Stimulated activated CD4-positive, alpha-beta T cell treated with anti-CD3 and anti-CD28 coated beads, Interleukin-15, amount 100 ng/mL, for 24 hours (primary cell): ENCODE results near the gene PCDH1.
A peak's percentile ranks its signal among the peaks of the same experiment; 100 is the strongest.

Experiments
- DNase-seq: peaks from one replicate; pipeline ENCODE4 v3.0.0-alpha.2; 2020

PCDH1 gene

GRCh38 chr5:141852448-141852847, 25.8 kb downstream of the PCDH1 start:
- no peak for DNase-seq

DNA sequence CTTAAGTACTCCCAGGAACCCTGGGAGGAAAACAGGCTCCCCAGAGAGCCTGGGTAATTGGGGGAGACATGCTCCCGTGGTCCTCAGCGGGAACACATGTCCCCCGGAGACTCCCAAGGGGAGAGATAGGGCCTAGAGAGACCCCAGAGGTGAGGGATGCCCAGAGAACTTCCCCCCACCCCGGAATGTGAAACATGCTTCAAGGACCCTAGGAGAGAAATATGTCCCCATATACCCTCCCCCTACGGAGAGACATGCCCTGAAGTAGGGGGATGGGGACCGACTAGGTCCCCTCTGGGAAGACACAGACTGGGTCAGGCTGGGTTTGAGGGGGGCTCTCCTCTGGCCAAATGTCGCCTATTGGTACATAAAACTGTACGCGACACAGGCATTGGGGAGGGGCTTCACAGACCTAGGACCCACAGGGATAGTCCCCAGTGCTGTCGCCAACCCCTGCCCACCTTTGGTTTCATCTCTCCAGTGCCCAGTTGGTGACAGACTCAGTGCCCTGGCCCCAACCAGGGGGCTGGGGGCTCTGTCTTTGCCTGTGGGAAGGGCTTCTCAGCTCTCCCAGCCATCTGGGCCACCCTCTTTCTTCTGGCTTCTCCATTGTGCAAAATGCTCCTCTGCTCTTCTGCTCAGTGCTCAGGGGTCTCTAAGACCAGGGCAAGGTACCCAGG, 26.9 kb downstream of the PCDH1 start:
- DNase-seq, result no peak

- no peak for DNase-seq
Observed at GRCh38 chr5:141850786-141851185, 27.4 kb downstream of the PCDH1 start.

DNA sequence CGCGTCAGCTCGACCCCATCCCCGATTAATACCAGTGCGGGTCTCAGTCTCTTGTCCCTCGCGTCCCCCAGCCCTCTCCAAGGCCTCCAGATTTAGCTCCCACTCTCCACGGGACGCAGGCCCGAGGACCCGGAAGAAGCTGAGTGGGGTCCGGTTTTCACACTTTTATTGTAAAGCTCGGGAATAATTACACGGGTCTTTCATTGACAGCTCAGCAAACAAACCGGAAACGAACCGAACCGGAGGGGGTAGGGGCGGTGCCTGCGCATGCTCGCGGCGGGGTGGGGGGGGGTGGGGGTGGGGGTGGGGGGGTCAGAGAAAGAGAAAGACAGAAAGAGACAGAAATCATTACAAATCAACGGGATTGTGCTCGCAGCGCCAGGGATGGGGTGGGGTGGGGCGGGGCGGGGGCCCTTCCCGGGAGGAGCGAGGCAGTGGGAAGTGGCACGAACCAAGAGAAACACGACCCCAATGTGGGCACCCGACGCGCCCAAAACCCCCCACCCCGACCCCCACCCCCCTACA, 27.9 kb downstream of the PCDH1 start:
- DNase-seq, result peak; percentile 47

- DNase-seq, result peak; percentile 84
Observed at GRCh38 chr5:141849415-141850243, 28.6 kb downstream of the PCDH1 start.

DNA sequence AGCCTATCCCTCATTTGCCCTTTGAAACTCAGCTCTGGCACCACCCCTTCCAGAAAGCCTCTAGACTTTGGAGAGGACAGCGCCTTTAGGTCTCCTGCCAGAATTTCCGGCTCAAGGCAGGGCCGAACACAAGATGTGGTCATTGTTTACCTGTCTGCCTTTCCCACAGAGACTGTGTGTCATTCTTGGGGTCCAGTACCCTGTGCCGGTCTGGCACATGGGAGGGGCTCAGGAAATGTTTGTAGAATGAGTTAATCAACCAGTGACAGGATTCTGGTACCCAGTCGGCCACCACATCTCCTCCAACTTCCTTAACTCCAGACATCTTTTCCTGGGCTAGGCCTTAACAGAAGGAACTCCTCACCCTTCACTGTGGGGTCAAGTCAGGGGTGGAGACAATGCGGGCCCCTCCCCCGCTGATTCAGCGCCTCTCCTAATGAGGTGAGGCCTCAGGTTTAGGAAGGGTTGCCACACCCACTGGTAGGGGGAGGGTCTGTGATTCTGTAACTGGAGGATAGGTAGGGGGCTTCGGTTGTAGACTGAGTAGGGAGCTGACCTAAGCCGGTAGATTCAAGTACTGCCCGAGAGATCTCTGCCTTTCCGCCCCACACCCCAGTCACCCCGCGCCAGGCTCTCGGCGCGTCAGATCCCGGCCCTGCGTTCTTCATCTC, 29.3 kb downstream of the PCDH1 start:
- peak; percentile 67 for DNase-seq

DNA sequence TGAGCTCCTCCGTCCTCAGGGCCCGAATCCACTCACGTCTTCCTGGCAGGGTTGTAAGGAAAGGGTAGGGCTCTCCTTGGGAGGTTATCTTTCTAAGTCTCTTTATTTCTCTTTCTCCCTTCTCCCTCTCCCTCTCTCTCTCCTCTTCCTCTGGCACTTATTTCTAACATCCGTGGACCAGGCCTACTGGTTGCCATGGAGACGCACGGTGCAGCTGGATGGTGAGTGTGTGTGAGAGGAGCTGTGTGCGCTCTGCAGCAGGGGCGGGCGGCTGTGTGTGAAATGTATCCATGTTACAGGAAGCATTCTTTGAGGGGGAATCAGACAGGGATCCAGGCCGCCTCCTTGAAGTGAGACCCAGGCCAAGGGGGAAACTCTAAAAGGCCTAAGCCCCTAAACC, 32.2 kb downstream of the PCDH1 start:
- DNase-seq, result peak; percentile 23

DNA sequence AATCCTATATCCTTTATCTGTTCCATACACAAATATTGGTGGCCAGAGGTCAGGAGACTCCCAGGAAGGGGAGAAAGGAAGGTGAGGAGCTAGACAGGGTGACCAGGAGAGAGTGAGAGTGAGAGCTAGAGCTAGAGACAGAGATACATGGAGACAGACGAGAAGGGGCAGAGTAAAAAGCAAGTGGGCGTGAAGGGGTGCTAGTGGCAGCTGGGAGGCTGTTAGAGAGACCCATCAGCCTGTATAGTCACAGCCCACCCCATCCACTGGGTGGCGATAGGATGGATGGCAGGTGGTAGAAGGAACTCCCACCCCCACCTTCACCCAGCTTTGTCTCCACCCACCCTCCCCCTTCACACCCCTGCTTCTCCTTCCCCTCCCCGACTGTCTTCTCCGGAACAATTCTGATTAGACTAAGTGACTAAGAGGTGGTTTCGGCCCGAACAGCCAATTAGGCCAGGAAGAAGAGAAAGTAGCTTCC, 32.8 kb downstream of the PCDH1 start:
- peak; percentile 34 for DNase-seq

GRCh38 chr5:141844414-141845097, 33.7 kb downstream of the PCDH1 start:
- no peak for DNase-seq

- DNase-seq, result no peak
Observed at GRCh38 chr5:141843156-141843927, 34.9 kb downstream of the PCDH1 start.

DNA sequence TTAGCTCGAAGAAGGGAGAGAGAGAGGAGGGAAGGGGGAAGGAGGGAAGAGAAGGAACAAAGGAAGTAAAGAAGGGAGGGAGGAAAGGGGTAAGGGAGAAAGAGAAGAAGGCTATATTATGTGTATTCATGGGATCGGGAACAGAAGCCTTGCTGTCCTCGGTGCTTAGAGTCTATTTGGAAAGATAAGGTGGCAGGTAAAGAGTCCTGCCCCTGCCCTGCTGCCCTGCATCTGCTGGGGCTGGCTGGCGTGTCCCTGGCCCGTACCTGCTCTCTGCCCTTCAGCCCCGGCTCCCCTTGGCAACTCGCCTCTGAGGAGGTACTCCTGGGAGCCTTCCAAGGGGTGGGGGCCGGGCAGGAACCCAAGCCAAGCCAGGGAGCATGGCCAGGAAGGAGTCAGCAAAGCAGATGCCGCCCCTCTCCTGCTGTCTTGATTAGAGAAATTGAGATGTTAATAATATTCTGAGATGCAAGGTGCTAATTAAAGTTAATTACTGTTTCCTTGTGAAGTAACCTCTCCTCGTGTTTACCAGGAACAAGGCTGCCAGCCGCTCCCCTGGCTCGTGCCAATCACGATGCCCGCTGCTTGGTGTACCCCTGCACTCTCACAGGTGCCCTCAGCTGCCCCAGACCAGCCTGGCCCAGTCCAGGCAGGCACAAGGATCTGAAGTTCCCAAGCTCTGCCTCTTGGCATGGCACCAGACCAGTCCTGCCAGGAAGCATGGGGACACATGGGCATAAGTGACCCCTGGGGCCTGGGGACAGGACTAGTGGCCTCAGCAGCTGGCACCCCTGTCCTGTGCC, 36.6 kb downstream of the PCDH1 start:
- no peak for DNase-seq

- no peak for DNase-seq
Observed at GRCh38 chr5:141840826-141841360, 37.3 kb downstream of the PCDH1 start.

DNA sequence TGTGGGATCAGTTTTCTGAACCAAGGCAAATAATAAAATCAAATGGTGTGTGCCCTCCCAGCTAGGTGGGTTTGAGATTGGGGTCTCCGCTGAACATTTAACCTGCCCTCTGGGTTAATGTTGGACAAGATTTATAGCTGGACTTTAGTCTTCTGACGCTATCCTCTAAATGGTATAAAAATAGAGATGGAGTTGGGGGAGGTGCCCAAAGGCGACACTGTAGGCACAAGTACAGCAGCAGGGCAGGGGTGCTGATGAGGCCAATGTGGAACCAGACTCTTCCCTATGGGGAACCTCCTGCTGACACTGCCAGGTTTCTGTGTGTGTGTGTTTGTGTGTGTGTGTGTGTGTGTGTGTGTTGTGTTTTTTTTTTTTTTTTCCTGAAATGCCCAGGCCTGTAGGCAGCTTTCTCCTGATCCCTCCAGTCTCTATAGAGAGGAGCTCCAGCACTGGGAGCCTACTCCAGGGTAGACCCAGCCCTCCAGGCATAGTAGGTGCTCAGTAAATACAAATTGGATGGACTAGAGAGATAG, 37.9 kb downstream of the PCDH1 start:
- DNase-seq, result no peak

DNA sequence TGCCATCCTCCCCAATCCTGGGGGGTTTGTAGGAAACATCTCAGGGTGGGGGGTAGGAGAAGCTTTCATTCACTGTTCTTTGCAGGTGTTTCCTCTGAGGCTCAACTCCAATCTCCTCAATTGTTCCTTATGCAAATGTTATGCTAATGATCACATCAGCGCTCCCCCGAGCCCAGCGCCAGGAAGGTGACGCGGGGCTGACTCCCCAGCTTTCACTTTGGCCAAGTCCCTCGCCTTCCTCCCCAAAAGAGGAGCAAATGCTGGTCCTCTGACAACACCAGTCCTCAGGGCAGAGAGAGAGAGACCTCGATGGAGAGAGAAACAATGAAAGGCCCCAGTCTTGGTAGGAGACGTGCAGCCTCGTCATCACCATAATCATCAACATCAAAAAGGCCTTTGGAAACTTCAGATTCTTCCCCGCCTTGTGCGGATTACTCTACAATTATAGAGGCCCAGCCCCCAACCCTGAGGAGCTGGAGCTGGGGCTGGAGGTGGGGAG, 39.1 kb downstream of the PCDH1 start:
- DNase-seq, result no peak

DNA sequence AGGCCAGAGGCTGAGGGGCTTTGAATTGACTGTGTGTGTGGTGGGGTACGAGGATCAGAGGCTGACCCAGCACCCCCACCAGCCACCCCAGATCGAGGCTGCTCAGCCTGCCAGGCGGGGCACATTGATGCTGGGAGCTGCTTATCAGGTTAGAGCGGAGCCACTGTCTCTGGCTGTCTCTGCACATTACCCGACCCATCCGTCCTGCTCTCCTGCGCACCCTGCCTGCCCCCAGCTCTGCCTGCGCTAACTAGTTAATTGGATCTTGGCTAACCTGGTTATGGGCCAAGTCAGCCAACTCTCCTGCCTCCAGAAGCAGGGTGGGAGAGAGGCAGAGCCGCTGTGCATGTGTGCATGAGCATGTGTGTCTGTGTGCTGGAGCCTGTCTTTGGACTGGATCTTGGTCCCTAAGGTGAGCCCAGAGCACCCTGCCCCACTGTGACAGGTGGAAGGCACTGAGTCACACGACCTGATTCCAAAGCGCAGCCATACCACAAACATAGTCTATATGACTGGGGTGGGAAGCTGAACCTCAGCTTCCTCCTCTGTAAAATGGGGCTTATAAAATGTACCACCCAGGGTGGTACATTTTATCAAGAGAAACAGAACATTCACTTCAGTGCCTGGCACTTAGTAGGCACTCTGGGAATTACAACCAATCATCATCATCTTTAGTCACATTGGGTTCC, 39.7 kb downstream of the PCDH1 start:
- no peak for DNase-seq

- DNase-seq, result no peak
Observed at GRCh38 chr5:141835928-141836670, 42.1 kb downstream of the PCDH1 start.

GRCh38 chr5:141834331-141834730, 43.9 kb downstream of the PCDH1 start:
- no peak for DNase-seq

GRCh38 chr5:141832131-141832530, 46.1 kb downstream of the PCDH1 start:
- DNase-seq, result no peak

DNA sequence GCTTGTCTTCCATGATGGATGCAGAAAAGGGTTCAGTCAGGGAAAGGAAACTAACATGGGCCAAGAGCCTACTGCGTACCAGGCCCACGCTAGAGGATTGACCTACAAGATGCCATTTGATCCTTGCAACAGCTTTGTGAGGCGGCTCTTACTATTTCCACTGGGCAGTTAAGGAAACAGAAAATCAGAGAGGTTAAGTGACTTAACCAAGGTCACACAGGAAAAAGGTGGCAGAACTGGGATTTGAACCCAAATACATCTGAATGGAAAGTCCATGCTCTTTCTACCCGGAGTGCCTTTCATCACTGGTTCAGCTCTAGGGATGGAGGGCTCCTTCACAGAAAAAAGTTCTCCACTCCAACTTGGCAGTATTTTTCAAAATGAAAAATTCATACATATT, 50.0 kb downstream of the PCDH1 start:
- DNase-seq, result no peak
